Measurements from ENCODE around the gene TNNT2.

GRCh38 chr1:201411292-201411691 is 33.8 kb upstream of the TNNT2 start:
- TF ChIP-seq SMC3 (IDR thresholded peaks at IDR 0.05; ENCODE audit: low read depth, low read length) (no peak), CEBPB (IDR thresholded peaks at IDR 0.05; ENCODE audit: low read depth, low read length) (no peak), CTCF (conservative IDR thresholded peaks at IDR 0.05; ENCODE audit: low read depth, low read length) (no peak), MAFK (IDR thresholded peaks at IDR 0.05; ENCODE audit: low read depth, low read length) (no peak), RAD21 (IDR thresholded peaks at IDR 0.05; ENCODE audit: low read length) (no peak), POLR2A (IDR thresholded peaks at IDR 0.05; ENCODE audit: low read depth, low read length) (no peak)

Data from IMR-90 (cell line).